Activated CD8-positive, alpha-beta T cell treated with anti-CD3 and anti-CD28 coated beads, Interleukin-2, amount 10 ng/mL, durations not matched to agents 7 days and 5 days (primary cell): ENCODE results near the gene COLEC11. TPM values are rescaled to one million over a fixed set of nuclear protein-coding genes. Genes with fewer than 3 reads are reported as not detected.
"Not testable (repeated sequence)": the region's sequence is repeated elsewhere in the genome, so short reads cannot be mapped to it uniquely, and the experiment has no call there.

Experiments used
- ATAC-seq: fragments of 150-1000 bp; cut with Tn5 transposase; one replicate; pipeline ENCODE4 v1.10.0; 2021; ENCODE audit warnings: moderate library complexity
- CTCF ChIA-PET: fragments of 350-600 bp; sonication (Branson Sonifier 250); formaldehyde crosslinking; loops from one replicate; lab custom pipeline; 2021; ENCODE audit warnings: antibody characterized with exemption; lab: Charles Lee
- POLR2A ChIA-PET: fragments of 350-600 bp; sonication (Branson Sonifier 250); formaldehyde crosslinking; loops from one replicate; lab custom pipeline; 2021; ENCODE audit warnings: antibody characterized with exemption; lab: Charles Lee
- DNase-seq: peaks from one replicate; pipeline ENCODE4 v3.0.0-alpha.2; 2020
- H3K27ac Mint-ChIP-seq: one replicate; pipeline ENCODE4 v1.8.0; 2021; ENCODE audit warnings: mild to moderate bottlenecking, mixed read lengths
- H3K27me3 Mint-ChIP-seq: one replicate; pipeline ENCODE4 v1.8.0; 2021; ENCODE audit warnings: low read depth, mixed read lengths
- H3K36me3 Mint-ChIP-seq: one replicate; pipeline ENCODE4 v1.8.0; 2021; ENCODE audit warnings: low read depth, mixed read lengths
- H3K4me1 Mint-ChIP-seq: one replicate; pipeline ENCODE4 v1.8.0; 2021; ENCODE audit warnings: low read depth, mixed read lengths
- H3K4me3 Mint-ChIP-seq: one replicate; pipeline ENCODE4 v1.8.0; 2021; ENCODE audit warnings: mild to moderate bottlenecking, mixed read lengths
- H3K9me3 Mint-ChIP-seq: one replicate; pipeline ENCODE4 v1.8.0; 2022; ENCODE audit warnings: mixed read lengths; ENCODE audit not compliant: insufficient read depth
- total RNA-seq, 2 experiments: library from RNA; stranded (reverse); gene quantifications; one replicate each; pipeline ENCODE4 v1.2.3, GENCODE V29; 2021

The COLEC11 gene
- total RNA-seq, 2 experiments from 2014 or later: not detected

DNA sequence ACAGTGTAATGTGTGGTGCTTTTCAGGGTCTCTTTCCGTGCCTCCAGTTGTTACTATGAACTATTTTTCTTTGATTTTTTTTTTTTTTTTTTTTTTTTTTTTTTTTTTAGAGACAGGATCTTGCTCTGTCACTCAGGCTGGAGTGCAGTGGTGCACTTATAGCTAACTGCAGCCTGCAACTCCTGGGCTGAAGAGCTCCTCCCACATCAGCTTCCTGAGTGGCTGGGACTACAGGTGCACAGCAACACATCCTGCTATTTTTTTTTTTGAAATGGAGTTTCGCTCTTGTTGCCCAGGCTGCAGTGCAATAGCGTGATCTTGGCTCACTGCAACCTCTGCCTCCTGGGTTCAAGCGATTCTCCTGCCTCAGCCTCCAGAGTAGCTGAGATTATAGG, 14.4 kb downstream of the COLEC11 start:
- H3K9me3 Mint-ChIP-seq, H3K36me3 Mint-ChIP-seq, H3K4me3 Mint-ChIP-seq, POLR2A ChIA-PET, H3K27ac Mint-ChIP-seq, H3K27me3 Mint-ChIP-seq, H3K4me1 Mint-ChIP-seq, CTCF ChIA-PET: not testable (repeated sequence)
- peak; percentile 21 for DNase-seq
- peak; percentile 52 for ATAC-seq

GRCh38 chr2:3610415-3610814, 15.5 kb downstream of the COLEC11 start:
- no peaks in the 10 kb centered on the region for H3K27me3 Mint-ChIP-seq
- CTCF ChIA-PET: no interaction called here
- no peaks in the 10 kb centered on the region for H3K36me3 Mint-ChIP-seq
- POLR2A ChIA-PET: no interaction called here
- H3K9me3 Mint-ChIP-seq: peaks cover 5% of the 10 kb centered on the region
- H3K27ac Mint-ChIP-seq: no peak overlapping the region
- H3K4me1 Mint-ChIP-seq: peaks cover 4% of the 10 kb centered on the region
- H3K4me3 Mint-ChIP-seq: no peak overlapping the region
- DNase-seq (no peak), ATAC-seq (no peak)

GRCh38 chr2:3610881-3611505, 16.1 kb downstream of the COLEC11 start:
- DNase-seq: no peak
- no peaks in the 10 kb centered on the region for H3K27me3 Mint-ChIP-seq
- H3K4me1 Mint-ChIP-seq: peaks cover 4% of the 10 kb centered on the region
- H3K9me3 Mint-ChIP-seq: peaks cover 5% of the 10 kb centered on the region
- H3K27ac Mint-ChIP-seq: no peak overlapping the region
- H3K36me3 Mint-ChIP-seq: no peaks in the 10 kb centered on the region
- no peak overlapping the region for H3K4me3 Mint-ChIP-seq
- no peak for ATAC-seq
- ChIA-PET POLR2A (no interaction called here), CTCF (no interaction called here)

- Mint-ChIP-seq H3K9me3 (peaks cover 5% of the 10 kb centered on the region), H3K36me3 (no peaks in the 10 kb centered on the region), H3K27me3 (no peaks in the 10 kb centered on the region), H3K4me3 (no peak overlapping the region), H3K4me1 (peaks cover 4% of the 10 kb centered on the region), H3K27ac (no peak overlapping the region)
- no peak for DNase-seq
- ATAC-seq: no peak
- ChIA-PET POLR2A (no interaction called here), CTCF (no interaction called here)
Observed at GRCh38 chr2:3611589-3611988, 16.7 kb downstream of the COLEC11 start.

- no peak for ATAC-seq
- Mint-ChIP-seq H3K4me1 (peaks cover 4% of the 10 kb centered on the region), H3K9me3 (peaks cover 5% of the 10 kb centered on the region), H3K36me3 (no peaks in the 10 kb centered on the region), H3K27me3 (no peaks in the 10 kb centered on the region), H3K4me3 (no peak overlapping the region), H3K27ac (no peak overlapping the region)
- POLR2A ChIA-PET: no interaction called here
- DNase-seq: no peak
- CTCF ChIA-PET: no interaction called here
Observed at GRCh38 chr2:3612639-3613523, 18.0 kb downstream of the COLEC11 start.

- ChIA-PET CTCF (interaction anchor here (1.0 kb wide), 1 partner anchor 16 kb away, joined by 3 read pairs; no protein-coding TSS in a partner anchor), POLR2A (no interaction called here)
- peaks cover 4% of the 10 kb centered on the region for H3K4me1 Mint-ChIP-seq
Observed at GRCh38 chr2:3613524-3613905, 18.6 kb downstream of the COLEC11 start.

GRCh38 chr2:3614743-3615142, 19.8 kb downstream of the COLEC11 start:
- DNase-seq, ATAC-seq, H3K4me3 Mint-ChIP-seq: not testable (repeated sequence)

More at GRCh38 chr2:3613524-3613905, 18.6 kb downstream of the COLEC11 start:
- Mint-ChIP-seq H3K27ac (no peak overlapping the region), H3K4me3 (no peak overlapping the region), H3K27me3 (no peaks in the 10 kb centered on the region), H3K9me3 (peaks cover 5% of the 10 kb centered on the region), H3K36me3 (no peaks in the 10 kb centered on the region)
- no peak for ATAC-seq
- DNase-seq: no peak

GRCh38 chr2:3615541-3616200, 20.8 kb downstream of the COLEC11 start:
- H3K27me3 Mint-ChIP-seq, ATAC-seq, H3K27ac Mint-ChIP-seq, DNase-seq, H3K9me3 Mint-ChIP-seq, POLR2A ChIA-PET, H3K4me1 Mint-ChIP-seq, H3K4me3 Mint-ChIP-seq, H3K36me3 Mint-ChIP-seq, CTCF ChIA-PET: not testable (repeated sequence)

More at GRCh38 chr2:3614743-3615142, 19.8 kb downstream of the COLEC11 start:
- H3K27ac Mint-ChIP-seq, POLR2A ChIA-PET, H3K27me3 Mint-ChIP-seq, CTCF ChIA-PET, H3K36me3 Mint-ChIP-seq, H3K4me1 Mint-ChIP-seq, H3K9me3 Mint-ChIP-seq: not testable (repeated sequence)

- H3K4me3 Mint-ChIP-seq, DNase-seq, H3K27me3 Mint-ChIP-seq, H3K4me1 Mint-ChIP-seq, H3K36me3 Mint-ChIP-seq, CTCF ChIA-PET, ATAC-seq, H3K9me3 Mint-ChIP-seq, H3K27ac Mint-ChIP-seq, POLR2A ChIA-PET: not testable (repeated sequence)
Observed at GRCh38 chr2:3616435-3617197, 21.7 kb downstream of the COLEC11 start.

DNA sequence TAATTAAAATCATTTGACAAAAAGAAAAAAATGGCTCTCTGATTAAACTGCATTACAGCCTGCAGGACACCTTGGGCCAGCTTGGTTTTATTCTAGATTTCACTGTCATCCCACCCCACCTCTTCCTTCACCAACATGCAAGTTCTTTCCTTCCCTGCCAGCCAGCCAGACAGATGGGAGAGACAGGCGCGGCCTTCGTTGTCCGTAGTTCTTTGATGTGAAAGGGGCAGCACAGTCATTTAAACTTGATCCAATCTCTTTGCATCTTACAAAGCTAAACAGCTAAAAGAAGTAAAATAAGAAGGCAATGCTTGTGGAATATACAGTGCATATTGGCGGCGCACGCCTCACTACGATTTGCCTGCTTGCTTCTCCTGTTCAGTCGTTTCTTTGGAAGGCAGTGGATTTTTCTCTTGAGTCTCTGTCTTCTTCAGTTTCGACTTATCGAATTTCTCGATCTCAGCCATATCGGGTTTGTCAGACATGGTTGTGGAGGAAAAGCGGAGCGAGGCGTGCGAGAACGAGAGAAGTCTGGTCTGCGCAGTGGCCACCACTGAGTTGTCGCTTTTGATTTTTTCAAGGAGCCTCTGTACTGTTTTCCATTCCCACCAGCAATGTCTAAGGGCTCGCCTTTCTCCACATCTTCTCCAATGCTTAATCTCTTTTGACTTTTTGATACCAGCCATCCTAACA, 22.4 kb downstream of the COLEC11 start:
- Mint-ChIP-seq H3K27me3 (peaks cover 6% of the 10 kb centered on the region), H3K27ac (no peak overlapping the region), H3K4me1 (no peaks in the 10 kb centered on the region), H3K4me3 (no peak overlapping the region), H3K9me3 (peaks cover 5% of the 10 kb centered on the region), H3K36me3 (no peaks in the 10 kb centered on the region)
- POLR2A ChIA-PET: no interaction called here
- CTCF ChIA-PET: no interaction called here
- ATAC-seq: no peak
- no peak for DNase-seq

- ATAC-seq (no peak), DNase-seq (no peak)
- Mint-ChIP-seq H3K27ac (no peak overlapping the region), H3K9me3 (peaks cover 5% of the 10 kb centered on the region), H3K36me3 (no peaks in the 10 kb centered on the region), H3K4me3 (no peak overlapping the region), H3K4me1 (no peaks in the 10 kb centered on the region), H3K27me3 (peaks cover 6% of the 10 kb centered on the region)
- CTCF ChIA-PET: no interaction called here
- POLR2A ChIA-PET: no interaction called here
Observed at GRCh38 chr2:3618367-3618766, 23.5 kb downstream of the COLEC11 start.
